Neural cell (in vitro differentiated cells): ENCODE results near the gene SRGAP3. TPM values are rescaled to one million over a fixed set of nuclear protein-coding genes. Genes with fewer than 3 reads are reported as not detected.

Experiments
- H2AFZ ChIP-seq: fragments of 200-600, 300-800 bp; sonication (generic), shearing (Covaris generic); 2 replicates; pipeline ENCODE4 v1.6.0; 2014; ENCODE audit warnings: low read depth, mild to moderate bottlenecking, antibody characterized with exemption, low read length, moderate library complexity
- H3F3A ChIP-seq: fragments of 200-600 bp; shearing (Covaris generic); 2 replicates; pipeline ENCODE4 v1.6.1; 2016; ENCODE audit warnings: mild to moderate bottlenecking, moderate library complexity, mixed read lengths, antibody characterized with exemption, low read length; ENCODE audit not compliant: insufficient read depth, poor library complexity, severe bottlenecking
- H3K27ac ChIP-seq: fragments of 200-600, 300-800 bp; sonication (generic), shearing (Covaris generic); 2 replicates; pipeline ENCODE4 v1.5.1; 2014; ENCODE audit warnings: mild to moderate bottlenecking, low read length, moderate library complexity
- H3K27me3 ChIP-seq: fragments of 300-800, 200-600 bp; sonication (generic), shearing (Covaris generic); 2 replicates; pipeline ENCODE4 v1.6.0; 2014; ENCODE audit warnings: mild to moderate bottlenecking, low read depth, low read length, moderate library complexity; ENCODE audit not compliant: insufficient read depth
- H3K36me3 ChIP-seq: fragments of 300-800, 200-600 bp; sonication (generic), shearing (Covaris generic); 2 replicates; pipeline ENCODE4 v1.5.1; 2014; ENCODE audit warnings: mild to moderate bottlenecking, antibody characterized with exemption, low read length, moderate library complexity; ENCODE audit not compliant: insufficient read depth
- H3K4me2 ChIP-seq: fragments of 300-800, 200-600 bp; sonication (generic), shearing (Covaris generic); 2 replicates; pipeline ENCODE4 v1.6.0; 2014; ENCODE audit warnings: mild to moderate bottlenecking, low read length
- H3K4me3 ChIP-seq: fragments of 300-800, 200-600 bp; sonication (generic), shearing (Covaris generic); 2 replicates; pipeline ENCODE4 v1.5.1; 2014; ENCODE audit warnings: mild to moderate bottlenecking, low read length, moderate library complexity
- H3K79me2 ChIP-seq: fragments of 200-600 bp; shearing (Covaris generic); replicated peaks from 2 replicates; pipeline ENCODE4 v1.6.0; 2014; ENCODE audit warnings: mild to moderate bottlenecking, low read length, moderate library complexity; ENCODE audit not compliant: insufficient read depth
- H3K9ac ChIP-seq: fragments of 300-800, 200-600 bp; sonication (generic), shearing (Covaris generic); 2 replicates; pipeline ENCODE4 v1.6.1; 2016; ENCODE audit warnings: mild to moderate bottlenecking, low read length, mixed read lengths
- H3K9me2 ChIP-seq: fragments of 200-600 bp; shearing (Covaris generic); 2 replicates; pipeline ENCODE4 v1.6.1; 2016; ENCODE audit warnings: mild to moderate bottlenecking, low read length, mixed read lengths; ENCODE audit not compliant: insufficient read depth
- H3K9me3 ChIP-seq: fragments of 200-600, 300-800 bp; sonication (generic), shearing (Covaris generic); 2 replicates; pipeline ENCODE4 v1.6.1; 2016; ENCODE audit warnings: mild to moderate bottlenecking, mixed run types, low read length, moderate library complexity, mixed read lengths
- H4K20me1 ChIP-seq: fragments of 200-600 bp; shearing (Covaris generic); 2 replicates; pipeline ENCODE4 v1.6.1; 2016; ENCODE audit warnings: mild to moderate bottlenecking, mixed run types; ENCODE audit not compliant: insufficient read depth
- CTCF ChIP-seq: fragments of 450-650 bp; IDR thresholded peaks from 2 replicates; pipeline ENCODE4 v1.5.1; 2014; ENCODE audit warnings: antibody characterized with exemption, mild to moderate bottlenecking, moderate library complexity; ENCODE audit not compliant: poor library complexity, severe bottlenecking
- EP300 ChIP-seq: fragments of 450-650 bp; conservative IDR thresholded peaks from 2 replicates; pipeline ENCODE4 v1.6.1; 2014; ENCODE audit warnings: antibody characterized with exemption, mild to moderate bottlenecking, moderate library complexity; ENCODE audit not compliant: poor library complexity, severe bottlenecking
- EZH2 ChIP-seq: fragments of 200-600, 300-800 bp; shearing (Covaris generic), sonication (generic); IDR thresholded peaks from 2 replicates; pipeline ENCODE4 v1.6.1; 2014; ENCODE audit warnings: antibody characterized with exemption, low read length, borderline replicate concordance, mild to moderate bottlenecking; ENCODE audit not compliant: insufficient read depth, poor library complexity, severe bottlenecking
- MXI1 ChIP-seq: fragments of 450-650 bp; conservative IDR thresholded peaks from 2 replicates; pipeline ENCODE4 v1.6.1; 2014; ENCODE audit warnings: antibody characterized with exemption, mild to moderate bottlenecking; ENCODE audit not compliant: poor library complexity, severe bottlenecking
- POLR2AphosphoS5 ChIP-seq: IDR thresholded peaks from 2 replicates; pipeline ENCODE4 v1.6.1; 2012
- RAD21 ChIP-seq: fragments of 450-650 bp; conservative IDR thresholded peaks from 2 replicates; pipeline ENCODE4 v1.6.1; 2014; ENCODE audit warnings: antibody characterized with exemption, mild to moderate bottlenecking, moderate library complexity
- SMC3 ChIP-seq: fragments of 450-650 bp; conservative IDR thresholded peaks from 2 replicates; pipeline ENCODE4 v1.6.1; 2014; ENCODE audit warnings: antibody characterized with exemption, mild to moderate bottlenecking, moderate library complexity; ENCODE audit not compliant: poor library complexity
- TAF1 ChIP-seq: IDR thresholded peaks from 2 replicates; pipeline ENCODE4 v1.6.1; 2012; ENCODE audit warnings: low read depth
- polyA plus RNA-seq: library from polyadenylated mRNA; depleted of rRNA; stranded (reverse); fragments of >200 nt; gene quantifications from 2 replicates; pipeline ENCODE4 v1.2.3, GENCODE V29; 2014
- TF ChIP-seq, protein P1 (sequence below): IDR thresholded peaks from 2 replicates; pipeline ENCODE4 v1.6.1; 2012; ENCODE audit warnings: borderline replicate concordance

SRGAP3 gene
- polyA plus RNA-seq, 1 donor from 2014 or later, result 31.5 TPM

- TF ChIP-seq TAF1 (no peak), SMC3 (no peak), POLR2AphosphoS5 (no peak), RAD21 (no peak), EZH2 (no peak), CTCF (no peak), EP300 (no peak), MXI1 (no peak)
- TF ChIP-seq, protein P1, sequence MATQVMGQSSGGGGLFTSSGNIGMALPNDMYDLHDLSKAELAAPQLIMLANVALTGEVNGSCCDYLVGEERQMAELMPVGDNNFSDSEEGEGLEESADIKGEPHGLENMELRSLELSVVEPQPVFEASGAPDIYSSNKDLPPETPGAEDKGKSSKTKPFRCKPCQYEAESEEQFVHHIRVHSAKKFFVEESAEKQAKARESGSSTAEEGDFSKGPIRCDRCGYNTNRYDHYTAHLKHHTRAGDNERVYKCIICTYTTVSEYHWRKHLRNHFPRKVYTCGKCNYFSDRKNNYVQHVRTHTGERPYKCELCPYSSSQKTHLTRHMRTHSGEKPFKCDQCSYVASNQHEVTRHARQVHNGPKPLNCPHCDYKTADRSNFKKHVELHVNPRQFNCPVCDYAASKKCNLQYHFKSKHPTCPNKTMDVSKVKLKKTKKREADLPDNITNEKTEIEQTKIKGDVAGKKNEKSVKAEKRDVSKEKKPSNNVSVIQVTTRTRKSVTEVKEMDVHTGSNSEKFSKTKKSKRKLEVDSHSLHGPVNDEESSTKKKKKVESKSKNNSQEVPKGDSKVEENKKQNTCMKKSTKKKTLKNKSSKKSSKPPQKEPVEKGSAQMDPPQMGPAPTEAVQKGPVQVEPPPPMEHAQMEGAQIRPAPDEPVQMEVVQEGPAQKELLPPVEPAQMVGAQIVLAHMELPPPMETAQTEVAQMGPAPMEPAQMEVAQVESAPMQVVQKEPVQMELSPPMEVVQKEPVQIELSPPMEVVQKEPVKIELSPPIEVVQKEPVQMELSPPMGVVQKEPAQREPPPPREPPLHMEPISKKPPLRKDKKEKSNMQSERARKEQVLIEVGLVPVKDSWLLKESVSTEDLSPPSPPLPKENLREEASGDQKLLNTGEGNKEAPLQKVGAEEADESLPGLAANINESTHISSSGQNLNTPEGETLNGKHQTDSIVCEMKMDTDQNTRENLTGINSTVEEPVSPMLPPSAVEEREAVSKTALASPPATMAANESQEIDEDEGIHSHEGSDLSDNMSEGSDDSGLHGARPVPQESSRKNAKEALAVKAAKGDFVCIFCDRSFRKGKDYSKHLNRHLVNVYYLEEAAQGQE, result no peak
- Histone ChIP-seq H2AFZ (no peak overlapping the region), H3K9me2 (no peaks in the 10 kb centered on the region), H3K4me2 (no peak overlapping the region), H3K9ac (no peak overlapping the region), H3K36me3 (no peaks in the 10 kb centered on the region), H3K79me2 (peaks cover 27% of the 10 kb centered on the region), H3K27me3 (no peaks in the 10 kb centered on the region), H4K20me1 (no peaks in the 10 kb centered on the region), H3F3A (no peaks in the 10 kb centered on the region), H3K4me3 (no peak overlapping the region), H3K9me3 (no peaks in the 10 kb centered on the region), H3K27ac (no peak overlapping the region)
Observed at GRCh38 chr3:9130345-9131305, 118.8 kb downstream of the SRGAP3 start.

DNA sequence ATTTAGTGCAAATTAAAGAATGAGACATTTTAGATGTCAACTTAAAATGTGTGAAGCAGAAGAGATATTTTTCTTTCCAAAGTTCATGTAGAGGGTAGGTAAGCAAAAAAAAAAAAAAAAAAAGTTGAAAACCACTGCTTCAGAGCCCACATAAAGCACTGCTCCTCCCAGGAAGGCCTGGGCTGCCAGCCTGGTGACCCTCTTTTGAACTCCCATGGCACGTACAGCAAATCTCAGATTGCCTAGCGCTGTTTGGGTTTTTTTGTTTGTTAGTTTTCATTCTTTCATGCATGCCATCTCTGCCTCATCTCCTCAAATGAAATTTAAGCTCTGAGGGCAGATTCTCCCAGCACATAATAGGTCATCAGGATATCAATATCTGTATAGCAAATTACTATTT lies 120.1 kb downstream of the SRGAP3 start:
- no peaks in the 10 kb centered on the region for H3K27me3 ChIP-seq
- TF ChIP-seq TAF1 (no peak), MXI1 (no peak), RAD21 (no peak), EZH2 (no peak), SMC3 (no peak), CTCF (no peak), EP300 (no peak), POLR2AphosphoS5 (no peak)
- TF ChIP-seq, protein P1, result no peak

More for the DNA sequence above, 120.1 kb downstream of the SRGAP3 start:
- Histone ChIP-seq H3K79me2 (peaks cover 20% of the 10 kb centered on the region), H2AFZ (no peak overlapping the region), H3K36me3 (no peaks in the 10 kb centered on the region), H3K9ac (no peak overlapping the region), H3K9me2 (no peaks in the 10 kb centered on the region), H3K9me3 (no peaks in the 10 kb centered on the region), H3K4me3 (no peak overlapping the region), H4K20me1 (no peaks in the 10 kb centered on the region), H3K27ac (no peak overlapping the region), H3F3A (no peaks in the 10 kb centered on the region), H3K4me2 (no peak overlapping the region)
